ENCODE data around the gene NCS1. TPM values are rescaled to one million over a fixed set of nuclear protein-coding genes. Genes with fewer than 3 reads are reported as not detected.
"Not testable (repeated sequence)": the region's sequence is repeated elsewhere in the genome, so short reads cannot be mapped to it uniquely, and the experiment has no call there.

Gene NCS1
- polyA plus RNA-seq, 1 donor, result 73.8 TPM

GRCh38 chr9:130265431-130266235 is 93.4 kb downstream of the NCS1 start, which contains the start of gene HMCN2:
TSS of gene HMCN2 (plus strand) at chr9:130265760. CDS start at chr9:130265879, 119 bp downstream.
- DNase-seq, result no peak

DNA sequence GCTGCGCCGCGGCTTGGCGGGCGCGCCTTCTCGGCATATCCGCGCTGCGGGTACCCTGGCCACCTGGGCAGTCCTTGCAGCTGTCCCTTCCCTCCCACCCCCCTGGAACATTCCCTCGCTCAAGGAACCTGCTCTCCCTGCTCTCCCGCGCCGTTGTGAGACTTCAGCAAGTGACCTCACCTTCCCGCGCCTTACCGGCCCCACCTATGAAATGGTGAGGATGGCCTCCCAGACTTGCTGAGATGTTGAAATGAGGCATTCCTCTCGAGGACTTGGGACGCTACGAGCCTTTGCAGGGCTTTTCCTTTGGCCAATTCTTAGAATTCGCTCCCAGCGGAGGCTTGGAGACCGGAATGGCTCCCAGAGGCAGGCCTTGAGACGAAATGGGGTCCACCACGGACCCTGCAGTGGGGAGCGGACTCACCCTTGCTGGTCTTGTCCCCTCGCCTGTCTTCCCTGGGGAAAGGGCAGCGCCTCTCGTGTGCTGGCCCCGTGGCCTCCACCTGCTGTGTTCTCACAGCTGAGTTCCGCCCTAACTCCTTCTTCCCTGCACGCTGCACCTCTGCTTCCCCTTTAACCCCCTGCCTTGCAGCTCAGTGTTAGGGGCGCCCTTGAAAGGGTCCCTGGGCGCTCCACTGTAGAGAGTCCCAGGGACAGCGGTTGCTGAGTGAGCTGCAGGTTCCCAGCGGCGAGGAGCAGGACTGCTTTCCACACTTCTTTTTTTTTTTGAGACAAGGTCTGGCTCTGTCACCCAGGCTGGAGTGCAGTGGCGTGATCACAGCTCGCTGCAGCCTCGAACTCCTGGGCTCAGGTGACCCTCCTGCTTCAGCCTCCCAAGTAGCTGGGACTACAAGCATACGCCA is 94.3 kb downstream of the NCS1 start:
- no peak for DNase-seq

DNA sequence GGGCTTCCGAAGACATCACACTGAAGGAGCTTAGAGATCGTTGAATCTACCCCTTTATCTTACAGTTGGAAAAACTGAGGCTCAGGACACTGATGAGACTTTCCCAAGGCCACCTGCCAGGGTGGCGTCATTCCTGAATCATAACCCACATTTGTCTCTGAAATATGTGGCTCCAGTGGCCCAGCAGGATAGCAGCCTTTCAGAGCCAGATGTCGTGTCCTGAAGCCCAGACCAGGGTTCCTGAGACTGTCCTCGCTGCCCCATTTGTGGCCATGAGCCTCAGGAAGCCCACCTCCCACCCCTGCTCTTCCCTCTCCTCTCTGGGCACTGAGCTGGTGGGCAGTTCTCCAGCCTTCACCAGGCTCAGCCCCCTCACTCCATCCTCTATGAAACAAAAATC is 95.7 kb downstream of the NCS1 start:
- no peak for DNase-seq

DNA sequence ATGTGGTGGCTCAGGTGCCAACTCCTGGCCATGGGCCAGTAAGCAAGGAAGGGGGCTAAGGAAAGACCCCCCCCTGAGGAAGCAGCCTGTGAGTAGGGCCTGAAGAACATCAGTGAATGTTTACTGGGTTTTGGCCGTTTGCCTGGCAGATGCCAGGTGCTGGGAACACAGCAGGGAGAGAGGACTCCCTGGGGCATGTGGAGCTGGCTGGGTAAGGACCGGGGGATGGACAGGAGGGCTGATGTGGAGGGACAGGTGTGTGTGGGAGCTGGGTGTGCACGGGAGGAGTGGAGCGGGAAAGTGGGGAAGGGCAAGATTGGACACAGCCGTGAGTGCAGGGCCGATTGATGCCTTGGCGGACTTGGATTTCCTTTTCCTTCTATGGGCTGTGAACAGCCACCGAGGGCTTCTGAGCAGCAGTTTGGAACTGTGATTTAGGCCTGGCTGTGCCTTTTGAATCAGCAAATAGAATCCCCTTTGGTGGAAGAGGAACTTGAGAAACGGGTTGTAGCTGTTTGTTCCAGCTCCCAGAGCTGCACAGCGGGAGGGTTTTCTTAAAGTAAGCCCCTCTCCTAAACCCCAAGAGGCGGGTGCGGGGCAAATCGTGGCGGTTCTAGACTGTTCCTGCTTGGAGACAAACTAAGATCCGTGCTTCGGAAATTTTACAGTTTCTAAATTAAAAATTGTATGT is 96.5 kb downstream of the NCS1 start:
- no peak for DNase-seq

GRCh38 chr9:130271473-130271872 is 99.3 kb downstream of the NCS1 start:
- no peak for DNase-seq

DNA sequence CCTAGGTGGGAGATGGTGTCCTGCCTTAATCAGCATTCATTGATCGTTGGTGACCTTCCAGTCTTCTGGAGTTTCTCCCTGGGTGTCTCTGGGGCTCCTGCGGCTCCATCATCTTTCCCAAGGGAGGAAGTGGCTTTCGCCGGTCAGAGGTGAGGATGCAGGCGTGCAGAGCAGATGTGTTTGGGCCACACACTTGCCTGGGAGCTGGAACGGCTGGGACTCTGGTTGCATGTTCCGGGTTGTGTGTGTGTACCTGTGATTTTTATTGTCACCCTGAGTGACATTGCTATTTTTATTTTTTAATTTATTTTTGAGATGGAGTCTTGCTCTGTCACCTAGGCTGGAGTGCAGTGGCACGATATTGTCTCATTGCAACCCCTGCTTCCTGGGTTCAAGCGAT is 103.0 kb downstream of the NCS1 start:
- no peak for DNase-seq

DNA sequence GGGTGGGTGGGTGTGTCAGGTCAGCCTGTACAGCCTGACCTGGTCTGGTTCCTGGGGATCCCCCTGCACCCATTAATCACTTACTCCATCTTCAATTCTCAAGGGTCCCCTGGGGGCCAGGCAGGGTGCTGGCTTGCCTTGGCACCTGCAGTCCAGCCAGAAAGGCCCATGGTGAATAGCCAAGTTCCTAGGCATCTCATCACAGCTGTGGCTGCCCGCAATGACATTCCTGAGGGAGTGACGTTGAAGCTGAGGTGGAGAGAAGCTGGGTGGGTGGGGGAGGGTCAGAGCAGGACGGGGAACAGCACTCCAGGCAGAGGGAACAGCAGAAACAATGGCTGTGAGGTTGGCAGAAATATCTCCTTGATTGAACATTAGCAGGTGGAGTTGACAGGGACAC is 103.9 kb downstream of the NCS1 start:
- no peak for DNase-seq

DNA sequence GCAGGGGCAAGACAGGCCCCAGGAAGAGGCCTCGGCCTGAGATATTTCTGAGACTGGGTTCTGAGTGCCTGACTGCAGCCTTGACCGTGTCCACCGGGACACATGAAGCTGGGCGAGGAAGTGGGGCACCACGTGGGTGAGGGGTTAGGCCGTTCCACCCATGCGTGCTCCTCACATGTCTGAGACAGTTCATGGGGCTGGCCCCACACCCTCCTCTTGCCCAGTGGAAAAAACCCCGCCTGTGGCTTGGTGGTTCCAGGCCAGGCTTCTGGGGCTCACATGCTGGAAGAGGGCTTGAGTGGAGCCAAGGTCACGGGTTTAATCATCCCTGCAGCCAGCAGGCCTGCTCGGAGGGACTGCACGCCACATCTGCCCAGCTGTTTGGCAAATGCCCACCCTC is 104.8 kb downstream of the NCS1 start:
- DNase-seq, result no peak

DNA sequence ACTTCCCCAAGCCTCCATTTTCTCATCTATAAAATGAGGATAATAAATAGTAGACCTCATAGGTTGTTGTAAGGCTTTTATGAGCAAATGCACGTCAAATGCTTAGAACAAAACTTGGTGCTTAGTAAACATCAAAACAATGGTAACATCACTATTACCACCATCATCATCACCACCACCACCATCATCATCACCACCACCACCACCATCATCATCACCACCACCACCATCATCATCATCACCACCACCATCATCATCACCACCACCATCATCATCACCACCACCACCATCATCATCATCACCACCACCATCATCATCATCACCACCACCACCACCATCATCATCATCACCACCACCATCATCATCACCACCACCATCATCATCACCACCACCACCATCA is 105.3 kb downstream of the NCS1 start:
- DNase-seq, result not testable (repeated sequence)

GRCh38 chr9:130283539-130284248 is 111.5 kb downstream of the NCS1 start:
- no peak for DNase-seq

DNA sequence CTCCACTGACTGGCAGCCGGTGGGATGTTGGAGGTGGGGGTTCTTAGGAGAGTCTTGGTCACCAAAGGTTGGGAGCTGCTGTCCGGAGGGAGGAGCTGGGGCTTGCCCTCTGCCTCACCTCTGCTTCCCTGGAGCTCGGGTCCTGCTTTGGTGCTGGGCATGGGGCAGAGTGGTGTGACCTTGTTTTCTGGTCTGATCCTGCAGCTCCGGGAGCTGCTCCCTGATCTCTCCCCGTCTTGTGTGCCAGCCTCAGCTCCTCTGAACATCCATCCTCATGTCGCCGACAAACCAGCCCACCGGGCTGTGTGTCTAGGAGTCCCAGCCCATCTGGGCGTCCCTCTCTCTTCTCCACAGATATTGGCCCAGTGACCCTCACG is 112.0 kb downstream of the NCS1 start:
- DNase-seq, result no peak

DNA sequence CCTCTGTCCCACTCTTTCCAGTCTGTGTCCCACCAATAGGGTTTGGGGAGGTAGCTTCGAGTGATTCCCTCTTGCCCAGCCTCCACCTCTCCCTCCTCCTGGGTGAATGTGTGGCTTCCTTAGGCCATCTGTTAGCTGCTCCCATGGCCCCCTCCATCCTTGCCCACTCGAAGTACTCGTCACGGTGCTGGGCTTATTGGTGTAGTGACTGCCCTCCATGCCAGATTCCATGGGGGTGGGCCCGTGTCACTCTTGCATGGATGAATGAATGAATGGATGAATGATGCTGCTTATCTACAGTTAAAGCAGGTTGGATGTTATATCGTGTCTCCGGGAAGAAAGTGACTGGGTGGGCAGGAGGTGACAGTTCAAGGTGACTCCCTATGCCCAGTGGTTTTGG is 112.5 kb downstream of the NCS1 start:
- no peak for DNase-seq

GRCh38 chr9:130285271-130285670 is 113.1 kb downstream of the NCS1 start:
- no peak for DNase-seq

GRCh38 chr9:130286072-130286770 is 114.0 kb downstream of the NCS1 start:
- DNase-seq, result no peak

Other genes with a start within 250 kb of the NCS1 start
- 19.8 TPM for gene FNBP1, start 129.2 kb upstream of the NCS1 start, polyA plus RNA-seq (ENCODE audit: insufficient read length)
- gene GPR107, start 118.5 kb upstream of the NCS1 start, polyA plus RNA-seq (ENCODE audit: insufficient read length), result 33.9 TPM
- gene HMCN2, start 93.4 kb downstream of the NCS1 start, polyA plus RNA-seq (ENCODE audit: insufficient read length), result 7.5 TPM